Pancreas (tissue), 10 donors: ENCODE results near the gene NCAPD3. TPM values are rescaled to one million over a fixed set of nuclear protein-coding genes. Genes with fewer than 3 reads are reported as not detected.

Source experiments
- ATAC-seq, 4 donors: fragments of 200-7000 bp; cut with Tn5 transposase; one replicate each; pipeline versions ENCODE4 v1.8.0 to v1.9.1; 2020; ENCODE audit warnings: mild to moderate bottlenecking in 4 of 4, moderate library complexity in 4 of 4
- DNase-seq, 6 donors: peaks; one replicate each; pipeline ENCODE4 v3.0.0-alpha.2; 2020
- FAIRE-seq: peaks from 2 replicates; lab custom pipeline; 2012; peaks lifted over from hg19 to GRCh38; lab: Jason Lieb, UNC
- H3K27ac ChIP-seq, 4 donors: fragments of 200-600 bp; sonication (generic); 1 replicate in 3 of 4; 2 replicates in 1 of 4; pipeline versions ENCODE4 v1.5.0 to v1.8.0; 2020
- H3K27me3 ChIP-seq, 4 donors: fragments of 200-600 bp; one replicate each; pipeline ENCODE4 v1.8.0; 2021
- H3K36me3 ChIP-seq, 3 donors: fragments of 200-600 bp; sonication (generic) in 1 of 3; one replicate each; pipeline versions ENCODE4 v1.5.0 to v1.8.0; 2020 to 2021
- H3K4me1 ChIP-seq, 3 donors: fragments of 200-600 bp; one replicate each; pipeline ENCODE4 v1.8.0; 2021
- H3K4me3 ChIP-seq, 4 donors: fragments of 200-600 bp; sonication (generic) in 2 of 4; one replicate each; pipeline versions ENCODE4 v1.5.0 to v1.8.0; 2020 to 2021
- H3K9me3 ChIP-seq, 4 donors: fragments of 200-600 bp; one replicate each; pipeline ENCODE4 v1.8.0; 2021
- WGBS, 2 donors: extraction: QIAGEN DNeasy Blood & Tissue Kit; methylation state at CpG; one replicate each; pipeline ENCODE4 v1.1.7; 2013; 5-methylcytosine and 5-hydroxymethylcytosine counted together
- intact Hi-C, 3 donors: fragments of 100-400 bp; cut with DNase I; formaldehyde crosslinking; loops; one replicate each; pipeline versions ENCODE4 v1.11.1 to v1.14.2; 2022
- polyA plus RNA-seq, 2 donors: library from polyadenylated mRNA; stranded (reverse); fragments of 200-250 nt; gene quantifications; one replicate each; pipeline ENCODE4 v1.2.3, GENCODE V29; 2013
- total RNA-seq, 6 donors: library from RNA; stranded (reverse); fragmentation: NEBNext Ultra II Directional in 4 of 6; extraction: Animal tissue kit (Norgen Biotek cat#: 25700) in 4 of 6; gene quantifications; one replicate each; pipeline versions ENCODE4 v1.2.1 to v1.2.4, GENCODE V29; 2021 to 2023
- TF ChIP-seq, protein P1 (sequence below), 4 donors: fragments of 200-600 bp; sonication (generic) in 3 of 4; IDR thresholded peaks; one replicate each; pipeline versions ENCODE4 v1.5.0 to v1.8.0; 2021; ENCODE audit warnings: antibody characterized with exemption in 4 of 4
- donor health status: healthy with polysubstance abuse.
- donor health status: DM: no; HTN: no; CAD: no; lungs with moderate emphysema.
- donor health status: DM: no; HTN: no; CAD: no.
- donor health status: control.
- donor health status: control.
- donor health status: Bipolar disorder and iron deficiency.
- donor health status: DM: yes; HTN: yes; CAD: no.
- donor health status: DM: no; HTN: no; CAD: no.
- donor health status: DM: no; HTN: no; CAD: no.
- donor health status: DM: yes; HTN: yes; CAD: no.

The NCAPD3 gene
- total and polyA plus RNA-seq, 8 donors, result 4.5 to 9.5 (median 6.2) TPM

DNA sequence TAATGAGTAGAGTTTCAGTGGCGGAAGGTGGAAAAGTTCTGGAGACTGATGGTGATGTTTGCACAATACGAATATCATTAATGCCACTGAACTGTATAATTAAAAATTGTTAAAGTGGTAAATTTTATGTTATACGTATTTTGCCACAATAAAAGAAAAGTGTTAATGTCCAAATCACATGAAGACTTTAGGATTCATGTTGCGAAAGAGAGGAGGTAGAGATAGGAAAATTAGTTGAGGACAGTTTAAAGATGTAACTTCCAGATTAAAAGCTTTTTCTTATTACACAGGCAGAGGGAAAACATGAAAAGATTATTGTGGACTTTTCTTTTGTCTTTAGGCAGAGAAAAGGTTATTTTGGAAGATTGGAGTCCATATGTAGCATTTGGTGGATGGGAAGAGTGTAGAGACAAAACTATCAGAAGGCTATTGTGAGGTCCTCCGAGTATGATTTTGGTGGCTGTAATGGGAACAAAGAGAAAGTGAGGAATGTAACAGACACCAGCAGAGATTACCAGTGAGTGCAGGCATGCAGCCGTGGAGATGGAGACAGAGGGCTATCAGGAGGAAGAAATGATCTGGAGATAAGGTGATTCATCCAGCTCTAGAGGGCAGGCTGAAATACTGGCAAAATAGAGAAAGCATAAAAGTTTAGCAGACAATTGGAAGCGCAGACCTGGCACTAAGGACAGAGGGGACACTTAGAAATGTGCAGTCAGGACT is 13.2 kb upstream of the NCAPD3 start:
- Histone ChIP-seq H3K4me3 (no peak overlapping the region), H3K36me3 (peaks cover 0 to 6% (median 0%) of the 10 kb centered on the region in 3 donors), H3K27me3 (no peaks in the 10 kb centered on the region), H3K9me3 (no peaks in the 10 kb centered on the region), H3K4me1 (peaks cover 0 to 3% (median 0%) of the 10 kb centered on the region in 3 donors), H3K27ac (no peak overlapping the region)
- DNase-seq (no peak), FAIRE-seq (no peak), ATAC-seq (no peak)
- intact Hi-C loops, result no loop called here
- WGBS, 2 donors, result 91% methylated on average over 7 of the region's 7 CpGs
- TF ChIP-seq, protein P1, sequence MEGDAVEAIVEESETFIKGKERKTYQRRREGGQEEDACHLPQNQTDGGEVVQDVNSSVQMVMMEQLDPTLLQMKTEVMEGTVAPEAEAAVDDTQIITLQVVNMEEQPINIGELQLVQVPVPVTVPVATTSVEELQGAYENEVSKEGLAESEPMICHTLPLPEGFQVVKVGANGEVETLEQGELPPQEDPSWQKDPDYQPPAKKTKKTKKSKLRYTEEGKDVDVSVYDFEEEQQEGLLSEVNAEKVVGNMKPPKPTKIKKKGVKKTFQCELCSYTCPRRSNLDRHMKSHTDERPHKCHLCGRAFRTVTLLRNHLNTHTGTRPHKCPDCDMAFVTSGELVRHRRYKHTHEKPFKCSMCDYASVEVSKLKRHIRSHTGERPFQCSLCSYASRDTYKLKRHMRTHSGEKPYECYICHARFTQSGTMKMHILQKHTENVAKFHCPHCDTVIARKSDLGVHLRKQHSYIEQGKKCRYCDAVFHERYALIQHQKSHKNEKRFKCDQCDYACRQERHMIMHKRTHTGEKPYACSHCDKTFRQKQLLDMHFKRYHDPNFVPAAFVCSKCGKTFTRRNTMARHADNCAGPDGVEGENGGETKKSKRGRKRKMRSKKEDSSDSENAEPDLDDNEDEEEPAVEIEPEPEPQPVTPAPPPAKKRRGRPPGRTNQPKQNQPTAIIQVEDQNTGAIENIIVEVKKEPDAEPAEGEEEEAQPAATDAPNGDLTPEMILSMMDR (IDR thresholded peaks at IDR 0.05), result no peak

GRCh38 chr11:134235399-134235798 is 11.6 kb upstream of the NCAPD3 start:
- H3K9me3 ChIP-seq, result no peaks in the 10 kb centered on the region
- FAIRE-seq, result no peak
- H3K4me1 ChIP-seq, result peaks cover 0 to 3% (median 0%) of the 10 kb centered on the region in 3 donors
- intact Hi-C loops, result no loop called here
- ATAC-seq, result peak in 2 of 4 donors; percentile 61 to 62
- no peak overlapping the region for H3K27ac ChIP-seq
- no peak overlapping the region for H3K4me3 ChIP-seq
- WGBS, 2 donors, result 39 to 40% methylated on average over 3 of the region's 3 CpGs
- peaks cover 0 to 6% (median 0%) of the 10 kb centered on the region in 3 donors for H3K36me3 ChIP-seq
- TF ChIP-seq, protein P1 (IDR thresholded peaks at IDR 0.05), result no peak
- DNase-seq, result no peak
- H3K27me3 ChIP-seq, result no peaks in the 10 kb centered on the region

- FAIRE-seq, result no peak
- Histone ChIP-seq H3K9me3 (no peaks in the 10 kb centered on the region), H3K4me1 (peaks cover 0 to 3% (median 0%) of the 10 kb centered on the region in 3 donors), H3K36me3 (no peaks in the 10 kb centered on the region), H3K27ac (no peak overlapping the region), H3K27me3 (no peaks in the 10 kb centered on the region), H3K4me3 (no peak overlapping the region)
- TF ChIP-seq, protein P1 (IDR thresholded peaks at IDR 0.05), result no peak
- WGBS, 2 donors, result 90 to 91% methylated on average over 4 of the region's 4 CpGs
- ATAC-seq, result no peak
- no peak for DNase-seq
- intact Hi-C loops, result no loop called here
Observed at GRCh38 chr11:134233729-134234179, 10.0 kb upstream of the NCAPD3 start.

- no peak overlapping the region for H3K4me3 ChIP-seq
- no peaks in the 10 kb centered on the region for H3K27me3 ChIP-seq
- ATAC-seq, result no peak
- H3K36me3 ChIP-seq, result no peaks in the 10 kb centered on the region
- H3K9me3 ChIP-seq, result no peaks in the 10 kb centered on the region
- WGBS, 2 donors, result 77 to 80% methylated on average over 10 of the region's 10 CpGs
- TF ChIP-seq, protein P1 (IDR thresholded peaks at IDR 0.05), result no peak
- H3K4me1 ChIP-seq, result peaks cover 0 to 10% (median 0%) of the 10 kb centered on the region in 3 donors
- H3K27ac ChIP-seq, result no peak overlapping the region
- FAIRE-seq, result no peak
- intact Hi-C loops, result no loop called here
- no peak for DNase-seq
Observed at GRCh38 chr11:134231958-134232659, 8.3 kb upstream of the NCAPD3 start.
